Measurements from ENCODE around the gene ATF3.

ATF3 gene

GRCh38 chr1:212587016-212587887 lies 21.3 kb upstream of the ATF3 start:
- peak; percentile 22 for DNase-seq

GRCh38 chr1:212587888-212588510 lies 20.6 kb upstream of the ATF3 start:
- DNase-seq: no peak

GRCh38 chr1:212589446-212589845 lies 19.1 kb upstream of the ATF3 start:
- no peak for DNase-seq

- no peak for DNase-seq
Measured at GRCh38 chr1:212591922-212592321, 16.6 kb upstream of the ATF3 start.

GRCh38 chr1:212593821-212594251 lies 14.7 kb upstream of the ATF3 start:
- DNase-seq: no peak

GRCh38 chr1:212594640-212595039 lies 13.9 kb upstream of the ATF3 start:
- no peak for DNase-seq

- no peak for DNase-seq
Measured at GRCh38 chr1:212595229-212595628, 13.3 kb upstream of the ATF3 start.

- peak; percentile 79 for DNase-seq
Measured at GRCh38 chr1:212595787-212596714, 12.5 kb upstream of the ATF3 start.

- no peak for DNase-seq
Measured at GRCh38 chr1:212596798-212597197, 11.8 kb upstream of the ATF3 start.

- DNase-seq: no peak
Measured at GRCh38 chr1:212597487-212597886, 11.1 kb upstream of the ATF3 start.

GRCh38 chr1:212600071-212600915 lies 8.3 kb upstream of the ATF3 start:
- no peak for DNase-seq

- DNase-seq: no peak
Measured at GRCh38 chr1:212600980-212601379, 7.6 kb upstream of the ATF3 start.

GRCh38 chr1:212601524-212601923 lies 7.0 kb upstream of the ATF3 start:
- DNase-seq: no peak

- DNase-seq: no peak
Measured at GRCh38 chr1:212605441-212606394, 2.8 kb upstream of the ATF3 start.

GRCh38 chr1:212606395-212607205 lies 2.0 kb upstream of the ATF3 start:
- no peak for DNase-seq

GRCh38 chr1:212607206-212607912 lies 1.2 kb upstream of the ATF3 start:
- no peak for DNase-seq

- DNase-seq: no peak
Measured at GRCh38 chr1:212607913-212608391, 609 bp upstream of the ATF3 start.

- DNase-seq: no peak
Measured at GRCh38 chr1:212608959-212609700, 569 bp downstream of the ATF3 start.
